CD4-positive, alpha-beta T cell treated with Interleukin-21 for 1 hour (primary cell): ENCODE data around the gene KDM6B.

Source experiments
- DNase-seq: peaks from one replicate; pipeline ENCODE4 v3.0.0-alpha.2; 2020

Gene KDM6B

DNA sequence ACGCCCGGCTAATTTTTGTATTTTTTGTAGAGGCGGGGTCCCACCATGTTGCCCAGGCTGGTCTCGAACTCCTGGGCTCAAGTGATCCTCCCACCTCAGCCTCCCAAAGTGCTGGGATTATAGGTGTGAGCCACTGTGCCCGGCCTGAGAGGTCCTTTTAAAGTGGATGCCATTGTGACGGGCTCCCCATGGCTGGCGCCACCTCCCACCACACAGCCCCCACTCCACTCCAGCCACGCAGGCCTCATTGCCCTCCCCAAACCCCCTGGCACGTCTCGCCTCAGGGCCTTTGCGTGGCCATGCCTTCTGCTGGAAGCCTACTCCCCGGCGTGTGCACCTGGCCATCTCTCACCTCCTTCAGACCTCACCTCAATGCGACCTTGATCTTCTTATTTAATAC lies 11.9 kb upstream of the KDM6B start:
- no peak for DNase-seq

DNA sequence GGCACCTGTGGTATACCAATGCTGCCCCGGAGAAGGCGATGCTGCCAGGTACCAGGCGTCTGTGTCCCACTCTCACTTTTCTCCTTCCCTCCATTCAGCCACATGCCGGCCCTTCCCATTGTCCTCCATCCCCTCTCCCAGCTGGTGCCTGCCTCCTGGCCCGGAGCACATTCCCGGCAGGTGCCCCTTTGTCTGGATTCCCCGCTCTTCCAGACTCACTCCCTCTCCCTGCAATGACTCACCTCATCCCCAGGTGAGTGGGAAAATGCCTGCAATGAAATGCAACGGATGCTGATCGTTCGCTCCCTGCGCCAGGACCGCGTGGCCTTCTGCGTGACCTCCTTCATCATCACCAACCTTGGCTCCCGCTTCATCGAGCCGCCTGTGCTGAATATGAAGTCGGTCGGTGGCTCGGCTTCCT lies 10.4 kb upstream of the KDM6B start:
- DNase-seq = no peak

DNA sequence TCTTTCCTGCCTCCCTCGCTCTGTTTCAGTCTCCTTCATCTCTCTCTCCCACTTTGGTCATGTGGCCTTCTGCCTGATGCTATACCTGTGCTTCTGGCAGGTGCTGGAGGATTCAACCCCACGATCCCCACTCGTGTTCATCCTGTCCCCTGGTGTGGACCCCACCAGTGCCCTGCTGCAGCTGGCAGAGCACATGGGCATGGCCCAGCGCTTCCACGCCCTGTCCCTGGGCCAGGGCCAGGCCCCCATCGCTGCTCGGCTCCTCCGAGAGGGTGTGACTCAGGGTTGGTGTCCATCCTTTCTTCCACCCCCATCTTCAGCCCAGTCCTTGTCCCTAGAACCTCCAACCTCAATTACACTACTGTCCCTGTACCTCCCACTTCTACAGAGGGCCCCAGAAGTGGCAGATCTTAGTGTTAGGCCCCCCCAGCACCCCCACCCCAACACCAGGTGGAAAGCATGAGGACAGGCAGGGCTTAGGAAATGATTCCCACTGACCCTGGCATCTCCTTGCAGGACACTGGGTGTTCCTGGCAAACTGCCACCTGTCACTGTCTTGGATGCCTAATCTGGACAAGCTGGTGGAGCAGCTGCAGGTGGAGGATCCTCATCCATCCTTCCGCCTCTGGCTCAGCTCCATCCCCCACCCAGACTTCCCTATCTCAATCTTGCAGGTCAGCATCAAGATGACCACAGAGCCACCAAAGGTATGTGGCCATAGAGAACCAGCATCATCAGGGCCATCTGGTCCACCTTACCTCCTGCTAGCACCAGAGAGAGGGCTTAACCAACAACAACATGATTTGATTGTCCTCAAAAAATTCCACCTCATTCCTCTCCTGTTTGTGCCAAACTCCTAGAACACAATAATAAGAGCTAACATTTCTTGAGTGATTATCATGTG lies 9.7 kb upstream of the KDM6B start:
- DNase-seq = no peak

DNA sequence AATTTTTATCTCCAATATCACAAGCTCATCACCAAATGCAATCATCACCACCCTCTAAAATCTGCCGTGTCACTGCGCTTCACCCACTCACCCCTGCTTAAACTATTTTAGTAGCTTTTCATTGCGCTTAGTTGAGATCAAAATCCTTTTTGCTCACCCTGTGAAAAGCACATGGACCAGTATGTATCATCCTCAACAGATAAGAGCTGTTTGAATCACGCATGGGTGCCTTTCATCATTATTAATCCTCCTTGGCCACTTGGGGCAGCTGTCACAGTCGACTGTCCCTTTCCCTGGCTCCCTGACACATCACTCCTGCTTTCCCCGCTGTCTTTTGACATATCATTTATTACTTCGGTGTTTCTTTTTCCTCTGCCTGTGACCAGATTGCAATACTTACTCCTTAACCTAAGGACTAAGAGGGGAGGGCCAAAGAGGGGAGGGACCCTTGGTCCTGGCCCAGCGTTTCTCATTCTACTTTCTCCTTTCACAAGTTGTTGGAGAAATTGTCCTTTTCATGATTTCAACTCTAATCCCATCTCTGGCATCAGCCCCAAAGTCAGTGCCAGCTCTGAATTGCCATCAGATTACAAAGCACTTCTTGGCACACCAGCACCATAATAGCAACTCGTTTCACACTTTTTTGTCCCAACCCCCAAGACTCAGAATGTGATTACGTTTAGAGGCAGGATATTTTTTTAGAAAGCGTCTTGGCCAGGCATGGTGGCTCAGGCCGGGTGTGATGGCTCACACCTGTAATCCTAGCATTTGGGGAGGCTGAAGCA lies 8.6 kb upstream of the KDM6B start:
- DNase-seq = peak; percentile 3

DNA sequence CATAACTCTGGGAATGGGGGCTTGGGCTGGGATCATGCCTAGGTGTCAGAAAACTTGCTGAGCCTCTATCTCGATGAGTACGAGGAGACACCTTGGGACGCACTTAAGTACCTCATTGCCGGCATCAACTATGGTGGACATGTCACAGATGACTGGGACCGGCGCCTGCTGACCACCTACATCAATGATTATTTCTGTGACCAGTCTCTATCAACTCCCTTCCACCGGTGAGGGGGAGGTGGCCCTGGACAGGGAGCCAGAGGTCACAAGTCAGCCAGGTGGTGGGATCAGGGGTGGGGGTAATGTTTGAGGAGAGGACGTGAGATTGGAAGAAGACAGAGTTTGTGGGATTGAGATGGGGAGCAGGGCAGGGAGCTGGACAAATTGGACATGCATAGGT lies 3.4 kb upstream of the KDM6B start:
- no peak for DNase-seq

DNA sequence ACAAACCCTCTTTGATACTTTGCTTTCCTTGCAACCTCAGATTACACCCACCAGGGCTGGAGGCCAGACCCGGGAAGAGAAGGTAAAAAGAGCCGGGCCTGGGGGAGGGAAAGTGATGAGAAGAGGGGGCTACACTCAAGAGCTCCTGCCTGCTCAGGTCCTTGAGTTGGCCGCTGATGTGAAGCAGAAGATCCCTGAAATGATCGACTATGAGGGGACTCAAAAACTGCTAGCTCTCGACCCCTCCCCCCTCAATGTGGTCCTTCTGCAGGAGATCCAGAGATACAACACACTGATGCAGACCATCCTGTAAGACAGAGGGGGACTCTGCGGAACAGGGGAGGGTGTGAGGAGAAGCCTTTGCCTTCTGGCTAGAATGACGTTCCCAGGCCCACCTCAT lies 2.8 kb upstream of the KDM6B start:
- DNase-seq = no peak

DNA sequence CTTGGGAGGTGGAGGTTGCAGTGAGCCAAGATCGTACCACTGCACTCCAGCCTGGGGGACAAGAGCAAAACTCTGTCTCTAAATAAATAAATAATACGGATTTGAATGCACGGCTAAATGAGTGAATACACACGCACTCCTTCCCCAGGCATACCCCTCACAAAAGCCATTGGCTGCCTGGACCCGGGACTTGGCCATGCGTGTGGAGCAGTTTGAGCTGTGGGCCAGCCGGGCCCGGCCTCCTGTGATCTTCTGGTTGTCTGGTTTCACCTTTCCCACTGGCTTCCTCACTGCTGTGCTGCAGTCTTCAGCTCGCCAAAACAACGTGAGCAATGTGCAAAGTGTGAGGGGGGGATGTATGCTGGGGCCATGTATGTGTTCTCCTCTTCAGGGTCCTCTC lies 1.6 kb upstream of the KDM6B start:
- no peak for DNase-seq

DNA sequence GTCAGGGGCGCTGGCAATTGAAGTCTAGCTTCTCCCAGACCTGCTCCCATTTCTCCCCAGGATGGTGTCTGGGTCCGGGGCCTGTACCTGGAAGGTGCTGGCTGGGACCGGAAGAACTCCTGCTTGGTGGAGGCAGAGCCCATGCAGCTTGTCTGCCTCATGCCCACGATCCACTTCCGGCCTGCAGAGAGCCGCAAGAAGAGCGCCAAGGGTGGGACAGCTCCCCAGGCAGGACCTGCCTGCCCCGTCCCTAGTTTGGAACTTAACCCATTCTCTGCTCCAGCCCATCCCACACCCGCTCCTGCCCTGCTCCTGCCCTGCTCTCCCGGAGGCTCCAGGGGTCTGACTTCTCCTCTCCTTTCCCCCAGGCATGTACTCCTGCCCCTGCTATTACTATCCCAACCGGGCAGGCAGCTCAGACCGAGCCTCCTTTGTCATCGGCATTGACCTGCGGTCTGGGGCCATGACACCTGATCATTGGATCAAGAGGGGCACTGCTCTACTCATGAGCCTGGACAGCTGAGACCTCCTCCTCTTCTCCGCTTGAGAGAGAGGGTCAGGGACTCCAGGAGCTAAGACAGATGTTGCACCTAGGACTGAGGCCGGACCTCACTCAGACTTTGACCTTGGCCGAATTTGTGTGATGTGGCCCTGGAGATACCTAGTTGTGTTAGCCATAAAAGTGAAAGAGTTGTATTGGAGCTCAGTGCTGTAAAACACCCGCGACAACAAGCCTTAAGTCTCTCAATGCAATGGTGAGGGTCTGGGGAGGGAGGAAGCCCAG lies 814 bp upstream of the KDM6B start:
- DNase-seq = no peak

DNA sequence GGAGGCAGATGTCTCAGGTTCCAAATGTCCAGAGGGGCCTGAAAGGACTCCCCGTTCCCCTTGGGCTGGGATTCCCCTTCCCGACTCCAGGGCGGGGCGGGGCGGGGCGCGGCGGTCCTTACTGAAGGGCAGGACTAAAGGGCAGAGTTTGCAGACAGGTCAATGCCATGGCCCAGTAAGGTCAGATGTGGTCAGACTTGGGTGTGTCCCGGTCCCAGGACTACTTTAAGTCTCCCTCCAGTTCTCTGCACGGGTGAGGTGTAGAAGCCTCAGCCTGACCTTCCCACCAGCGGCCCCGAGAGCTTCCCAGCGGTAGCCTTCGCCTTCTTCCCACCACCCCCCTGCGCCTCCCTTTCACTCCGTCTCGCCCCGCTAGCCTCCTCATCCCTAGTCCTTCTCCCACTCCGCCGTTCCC lies 532 bp downstream of the KDM6B start:
- peak; percentile 82 for DNase-seq

DNA sequence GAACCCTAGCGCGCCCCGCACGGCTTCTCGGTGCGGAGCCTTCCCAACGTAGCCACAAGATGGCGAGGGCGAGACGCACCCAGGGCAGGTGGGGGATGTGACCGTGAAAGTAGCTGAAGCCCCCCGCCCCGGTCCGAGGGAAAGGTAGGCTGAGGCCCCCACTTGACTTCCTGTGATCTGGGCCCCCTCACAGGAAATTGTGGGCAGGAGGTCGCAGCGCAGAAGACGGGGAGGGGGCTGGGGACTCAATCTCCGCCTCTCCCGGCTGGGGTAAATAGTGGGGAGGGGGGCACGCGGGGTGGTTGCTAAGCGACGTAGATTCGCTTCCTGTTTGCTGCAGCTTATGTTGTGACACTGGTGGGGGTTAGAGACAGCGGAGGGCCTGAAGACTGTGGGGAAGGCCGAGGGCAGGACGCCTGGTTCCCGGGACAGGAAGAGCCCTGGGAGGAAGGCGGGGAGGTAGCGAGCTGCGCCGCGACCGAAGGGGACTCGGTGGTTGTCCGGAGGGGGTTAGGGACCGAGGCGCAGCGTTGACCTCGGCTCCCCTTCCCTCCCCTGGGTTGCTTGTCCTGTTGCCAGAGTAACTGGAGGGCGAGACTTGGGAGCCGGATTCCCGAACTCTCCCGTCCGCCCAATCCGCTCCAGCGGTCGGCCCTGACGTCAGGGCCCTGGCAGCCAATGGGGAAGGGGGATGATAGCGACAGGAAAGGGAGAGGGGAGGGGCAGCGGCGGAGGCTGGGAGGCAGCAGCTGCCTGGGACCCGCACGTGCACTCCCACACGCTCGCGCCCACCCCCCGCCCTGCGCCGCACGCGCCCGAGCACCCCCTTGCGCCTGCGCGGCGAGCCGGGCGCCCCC lies 1.2 kb downstream of the KDM6B start:
- DNase-seq = peak; percentile 95

DNA sequence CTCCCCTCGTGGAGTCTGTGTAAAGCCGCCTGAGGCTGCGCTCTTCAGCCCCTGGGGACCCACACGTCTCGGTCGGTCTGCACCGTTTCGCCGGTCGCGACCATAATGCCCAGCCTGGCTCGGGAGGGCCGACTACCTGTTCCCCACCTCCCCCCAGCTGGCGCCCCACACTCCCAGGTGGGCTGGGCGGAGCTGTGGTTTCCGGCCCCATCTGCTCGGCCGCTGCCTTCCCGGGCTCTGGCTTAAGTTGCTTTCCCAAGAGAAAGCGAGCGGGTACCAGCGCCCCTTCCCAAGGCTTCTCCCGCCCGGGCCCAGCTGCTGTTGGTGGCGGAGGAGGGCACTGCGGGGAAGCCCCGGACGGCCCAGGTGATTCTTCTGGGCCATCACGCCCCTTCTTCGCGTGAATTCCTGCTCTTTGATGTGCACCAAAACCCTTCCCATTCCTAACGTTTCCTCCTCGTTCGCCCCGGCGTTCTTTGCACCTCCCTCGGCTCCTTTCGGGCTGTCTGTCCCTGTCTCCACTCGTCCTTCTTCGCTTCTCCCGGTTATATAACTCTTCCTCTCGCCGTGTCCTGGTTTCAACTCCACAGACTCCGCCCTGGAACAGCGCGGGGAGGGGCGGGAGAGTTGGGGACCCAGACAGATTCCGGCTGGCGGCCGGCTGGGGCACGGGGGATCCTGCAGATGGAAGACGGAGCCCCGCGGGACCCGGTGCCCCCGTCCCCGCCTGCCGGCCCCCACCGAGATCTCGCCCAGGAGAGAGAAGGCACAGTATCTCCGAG lies 2.0 kb downstream of the KDM6B start:
- peak; percentile 69 for DNase-seq

DNA sequence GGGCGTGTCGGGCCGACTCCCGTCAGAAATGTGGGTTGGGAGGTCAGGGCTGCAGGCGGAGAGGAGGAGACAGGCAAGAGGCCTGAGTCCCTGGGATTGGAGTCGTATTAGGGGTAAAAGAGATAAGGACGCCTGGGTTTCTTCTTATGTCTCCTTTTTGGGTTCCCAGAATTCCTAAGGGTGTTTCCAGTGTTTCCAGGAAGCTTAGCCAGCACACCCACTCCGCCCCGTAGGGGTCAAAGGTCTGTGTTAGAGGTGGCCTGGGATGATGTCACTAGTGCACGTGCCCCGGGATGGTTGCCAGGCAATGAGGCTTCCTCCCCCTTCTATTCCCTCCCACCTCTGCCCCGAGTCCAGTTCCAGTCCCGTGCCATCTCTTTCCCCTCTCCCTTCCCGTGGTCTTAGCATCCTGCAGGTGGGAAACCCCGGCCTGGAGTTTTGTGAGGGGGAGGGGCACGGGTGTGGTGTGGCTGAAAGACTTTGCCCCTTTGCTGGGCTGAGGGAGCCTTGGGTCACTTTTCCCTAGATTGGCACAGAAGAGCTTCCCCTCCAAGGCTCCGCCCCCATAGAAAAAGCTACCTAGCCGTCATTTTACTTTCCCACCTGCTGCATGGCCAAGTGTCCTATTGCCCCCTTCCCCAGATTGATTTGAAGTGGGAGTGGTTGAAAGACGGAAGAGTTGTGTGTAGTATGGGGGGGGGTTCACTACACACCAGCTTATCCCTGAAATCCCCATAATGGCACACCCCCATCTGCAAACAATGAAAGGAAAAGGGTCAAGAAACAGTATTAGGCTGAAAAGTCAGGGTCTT lies 2.8 kb downstream of the KDM6B start:
- peak; percentile 87 for DNase-seq

DNA sequence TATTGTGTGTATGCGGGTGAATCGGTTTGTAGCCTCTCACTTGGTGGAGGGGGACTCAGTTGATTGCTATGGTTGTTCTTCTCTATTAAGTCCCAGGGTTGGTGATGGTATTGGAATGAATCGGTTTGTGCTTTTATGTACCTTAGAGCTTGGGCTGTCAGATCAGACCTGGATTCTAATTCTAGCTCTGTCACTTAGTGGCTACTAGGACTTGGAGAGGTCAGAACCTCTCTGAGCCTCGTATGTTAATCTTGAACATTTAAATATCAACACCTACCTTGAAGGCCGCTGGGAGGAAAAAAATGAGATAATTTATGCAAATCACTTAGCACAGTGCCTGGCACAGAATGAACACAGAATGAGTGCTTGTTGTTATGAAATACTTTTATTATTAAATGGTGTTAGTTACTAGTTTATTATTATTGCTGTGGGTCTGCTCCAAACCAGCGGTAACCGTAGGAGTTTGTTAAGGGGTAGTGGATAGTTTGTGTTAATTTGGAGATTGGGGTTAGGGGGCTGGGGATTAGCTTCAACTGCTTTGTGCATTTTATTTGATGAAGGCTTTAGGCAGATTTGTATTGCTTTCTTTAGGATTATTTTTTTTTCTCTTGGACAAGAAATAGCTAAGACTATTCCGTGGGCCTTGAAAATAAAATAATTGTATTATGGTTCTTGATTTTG lies 3.5 kb downstream of the KDM6B start:
- peak; percentile 32 for DNase-seq

DNA sequence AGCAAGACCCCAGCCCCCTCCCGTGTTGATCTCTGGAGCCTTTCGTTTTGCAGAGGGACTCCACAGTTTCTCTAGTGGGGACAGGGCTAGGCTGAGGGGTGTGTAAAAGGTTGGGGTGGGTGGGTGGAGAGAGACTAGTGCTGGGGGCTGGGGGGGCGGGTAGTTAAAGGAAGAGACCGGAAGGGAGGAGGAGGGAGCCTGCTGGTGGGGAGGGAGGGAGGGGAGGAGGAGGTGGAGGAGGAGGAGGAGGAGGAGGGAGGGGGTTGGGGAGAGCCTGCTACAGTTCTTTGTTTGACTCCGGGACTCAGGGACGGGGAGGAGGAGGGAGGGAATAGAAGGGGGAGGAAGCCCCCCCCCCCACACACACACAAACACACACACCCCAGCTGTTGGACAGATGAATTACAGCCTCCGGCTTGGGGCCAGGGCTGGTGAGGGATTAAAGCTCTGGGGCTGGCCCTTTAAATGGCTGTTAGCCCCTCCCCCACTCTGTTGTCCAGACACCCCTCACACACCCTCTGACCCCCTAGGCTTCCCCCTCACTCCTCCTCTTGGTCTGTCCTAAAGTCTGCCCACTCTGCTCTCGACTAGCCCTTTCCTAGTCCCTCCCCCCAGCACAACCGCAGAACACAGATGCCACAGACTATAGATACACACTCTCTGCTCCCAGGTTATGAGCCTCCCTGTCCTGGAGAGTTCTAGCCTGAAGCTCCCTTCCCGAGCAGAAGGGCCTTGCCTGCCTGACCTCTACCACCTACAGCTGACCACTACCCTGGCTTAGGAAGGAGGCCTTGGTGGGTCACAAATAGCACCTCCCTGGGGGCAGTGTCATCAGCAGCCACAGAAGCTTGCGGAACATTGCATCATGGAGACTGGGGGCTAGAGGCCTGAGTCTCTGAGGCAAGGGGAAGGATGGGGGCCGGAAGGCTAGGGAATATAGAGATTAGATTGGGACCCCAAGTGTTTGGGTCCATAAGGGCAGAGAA lies 4.4 kb downstream of the KDM6B start:
- peak; percentile 52 for DNase-seq

DNA sequence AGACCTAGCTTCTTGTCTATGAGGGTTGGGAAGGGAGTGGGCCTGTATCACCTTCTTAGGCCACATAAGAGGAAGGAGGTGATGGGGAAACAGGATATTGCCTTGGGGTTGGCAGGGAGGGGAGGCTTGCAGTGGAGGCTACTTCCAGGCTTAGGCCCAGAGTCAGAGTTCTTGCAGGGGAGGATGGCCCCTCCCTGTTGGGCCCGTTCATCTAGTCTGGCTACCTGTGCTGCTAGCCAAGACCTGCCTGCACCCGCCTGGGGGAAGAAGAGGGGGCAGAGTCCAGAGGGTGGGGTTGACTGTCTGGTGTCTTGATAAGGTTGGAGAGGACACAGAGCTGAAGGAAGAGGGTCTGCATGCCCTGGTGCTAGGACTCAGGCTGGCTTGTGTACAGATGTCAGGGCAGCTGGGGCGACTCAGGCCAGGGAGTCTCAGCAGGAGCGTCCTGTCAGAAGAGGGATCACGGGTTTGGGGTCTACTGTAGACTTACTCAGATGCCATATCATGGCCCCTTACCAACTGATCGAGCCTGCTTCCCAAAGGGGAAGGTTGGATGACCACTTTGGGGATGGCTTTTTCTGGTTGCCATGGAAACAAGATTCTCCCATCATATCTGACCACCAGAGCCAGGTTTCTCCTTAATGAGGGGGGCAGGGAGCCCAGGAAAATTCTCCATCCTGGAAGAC lies 5.3 kb downstream of the KDM6B start:
- DNase-seq = peak; percentile 25

DNA sequence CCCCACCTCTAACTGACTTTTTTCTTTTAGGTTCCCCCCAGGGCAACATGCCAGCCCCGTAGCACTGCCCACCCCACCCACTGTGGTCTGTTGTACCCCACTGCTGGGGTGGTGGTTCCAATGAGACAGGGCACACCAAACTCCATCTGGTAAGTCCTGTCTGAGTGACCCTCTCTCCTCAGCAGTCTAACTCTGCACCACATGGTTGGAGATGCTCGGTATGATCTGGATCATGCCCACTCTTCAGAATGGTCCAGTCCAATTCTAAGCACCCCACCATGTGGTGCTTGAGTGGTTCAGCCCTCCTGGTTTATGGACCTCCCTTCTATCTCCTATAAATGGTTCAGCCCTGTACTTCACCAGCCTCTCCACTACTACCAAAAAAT lies 5.9 kb downstream of the KDM6B start:
- peak; percentile 51 for DNase-seq

DNA sequence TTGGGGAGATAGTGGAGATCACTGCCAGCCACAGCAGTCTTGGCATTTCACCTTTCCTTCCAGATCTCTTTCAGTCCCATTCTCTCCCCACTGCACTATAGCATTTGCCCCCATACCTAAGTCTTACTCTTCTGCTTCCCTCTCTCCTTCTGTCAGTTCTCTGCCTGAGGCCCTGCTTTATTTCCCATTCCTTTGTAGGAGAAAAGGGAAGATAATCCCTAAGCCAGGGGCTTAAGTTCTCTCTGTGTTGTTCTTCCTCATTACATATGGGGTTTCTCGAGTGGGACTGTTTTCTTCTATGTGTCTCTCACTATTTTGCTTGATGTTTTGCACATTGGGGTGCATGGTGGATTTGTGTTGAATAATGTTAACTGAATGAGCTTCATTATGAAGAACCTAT lies 6.4 kb downstream of the KDM6B start:
- DNase-seq = no peak

DNA sequence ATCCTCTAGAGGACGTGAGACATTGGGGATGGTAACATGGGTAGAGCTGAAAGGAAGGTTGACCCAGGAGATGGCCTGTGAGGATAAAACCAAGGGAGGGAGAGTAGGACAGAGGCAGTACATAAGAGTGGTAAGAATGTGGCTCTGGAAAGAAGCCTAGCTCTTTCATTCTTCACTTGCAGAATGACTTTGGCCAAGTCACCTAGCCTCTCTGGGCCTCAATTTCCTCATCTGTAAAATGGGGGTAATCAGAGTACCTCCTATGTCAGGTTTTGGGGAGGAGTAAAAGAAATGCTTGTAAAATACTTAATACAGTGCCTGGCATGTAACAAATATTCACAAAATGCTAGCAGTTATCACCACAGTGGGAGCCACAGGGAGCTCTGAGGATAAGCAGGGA lies 6.9 kb downstream of the KDM6B start:
- no peak for DNase-seq
